HepG2 (cell line): ENCODE results near the gene CACNG4. TPM values are rescaled to one million over a fixed set of nuclear protein-coding genes. Genes with fewer than 3 reads are reported as not detected.

Experiments
- ATAC-seq: fragments of 200-7000 bp; cut with Tn5 transposase; 3 replicates; pipeline ENCODE4 v1.9.1; 2020; ENCODE audit warnings: mild to moderate bottlenecking, moderate library complexity
- BruUV-seq: library from RNA; stranded (reverse); fragments of 400-500 nt; replicated peaks from 2 replicates; lab custom pipeline; 2021; lab: Mats Ljungman, UMichigan
- CTCF ChIA-PET: fragments of 300-600 bp; formaldehyde crosslinking; extraction: SDS; loops from one replicate; lab custom pipeline; 2021; ENCODE audit warnings: low total read pairs, inconsistent platforms, low intra/inter-chr PET ratio; lab: Yijun Ruan, JAX
- POLR2A ChIA-PET: fragments of 350-600 bp; sonication (Branson Sonifier 250); formaldehyde crosslinking; loops from one replicate; lab custom pipeline; 2020; ENCODE audit warnings: antibody characterized with exemption, inconsistent platforms; lab: Yijun Ruan, JAX
- DNase-seq: peaks from one replicate; pipeline ENCODE4 v3.0.0-alpha.2; 2015; ENCODE audit warnings: low spot score
- FAIRE-seq: peaks from 3 replicates; lab custom pipeline; 2011; peaks lifted over from hg19 to GRCh38; lab: Jason Lieb, UNC
- H2AFZ ChIP-seq: one replicate; pipeline ENCODE4 v1.6.1; 2011; ENCODE audit warnings: low read length, inconsistent platforms
- H3K27ac ChIP-seq: fragments of 300-600 bp; 3 replicates; pipeline ENCODE4 v1.8.0; 2011; ENCODE audit warnings: mixed run types, mild to moderate bottlenecking, mixed read lengths, low read length, inconsistent platforms; ENCODE audit not compliant: insufficient read depth; ENCODE audit errors: extremely low read length
- H3K27me3 ChIP-seq, 2 experiments: fragments of 200-600 bp in 1 of 2; 2 replicates in 1 of 2; 3 replicates in 1 of 2; pipeline versions ENCODE4 v1.6.0 to v1.8.0; 2011; ENCODE audit warnings: low read length in 2 of 2, mild to moderate bottlenecking in 2 of 2, moderate library complexity in 2 of 2, inconsistent platforms in 1 of 2; ENCODE audit not compliant: insufficient read depth in 2 of 2, control insufficient read depth in 1 of 2
- H3K36me3 ChIP-seq, 2 experiments: fragments of 200-600 bp in 1 of 2; replicated peaks in 1 of 2; 2 replicates in 1 of 2; 3 replicates in 1 of 2; pipeline versions ENCODE4 v1.5.1 to v1.8.0; 2011; ENCODE audit warnings: low read length in 2 of 2, inconsistent platforms in 1 of 2; ENCODE audit not compliant: insufficient read depth in 2 of 2, control insufficient read depth in 1 of 2
- H3K4me1 ChIP-seq: 2 replicates; pipeline ENCODE4 v1.5.1; 2012; ENCODE audit warnings: low read length, inconsistent platforms; ENCODE audit not compliant: insufficient read depth
- H3K4me2 ChIP-seq: 2 replicates; pipeline ENCODE4 v1.6.0; 2011; ENCODE audit warnings: low read depth, low read length, inconsistent platforms
- H3K4me3 ChIP-seq, 3 experiments: fragments of 200-600 bp in 1 of 3; sonication (generic), shearing (Covaris generic) in 1 of 3; replicated peaks in 1 of 3; 2 replicates each; pipeline ENCODE4 v1.5.1; 2011 to 2016; ENCODE audit warnings: low read length in 3 of 3, inconsistent platforms in 2 of 3, low read depth in 2 of 3, mild to moderate bottlenecking in 2 of 3, control low read depth in 1 of 3, mixed read lengths in 1 of 3; ENCODE audit not compliant: insufficient read depth in 1 of 3
- H3K79me2 ChIP-seq: one replicate; pipeline ENCODE4 v1.6.1; 2011; ENCODE audit warnings: low read length, inconsistent platforms; ENCODE audit not compliant: insufficient read depth
- H3K9ac ChIP-seq: 2 replicates; pipeline ENCODE4 v1.6.0; 2011; ENCODE audit warnings: mild to moderate bottlenecking, low read depth, low read length, inconsistent platforms; ENCODE audit not compliant: insufficient read depth
- H3K9me3 ChIP-seq: 2 replicates; pipeline ENCODE4 v1.5.1; 2012; ENCODE audit warnings: mild to moderate bottlenecking, low read length
- H4K20me1 ChIP-seq: 2 replicates; pipeline ENCODE4 v1.6.0; 2011; ENCODE audit warnings: inconsistent platforms, mild to moderate bottlenecking, low read length, moderate library complexity; ENCODE audit not compliant: insufficient read depth
- AGO1 ChIP-seq: fragments of 200-400 bp; formaldehyde crosslinking; IDR thresholded peaks from 2 replicates; pipeline ENCODE4 v1.6.1; 2017; ENCODE audit warnings: mild to moderate bottlenecking, low read depth, low read length, moderate library complexity; ENCODE audit not compliant: poor library complexity, severe bottlenecking
- MIXL1 ChIP-seq: IDR thresholded peaks from 2 replicates; pipeline ENCODE4 v1.6.1; 2016
- NCOA2 ChIP-seq: sonication (generic); formaldehyde crosslinking; IDR thresholded peaks from 2 replicates; pipeline ENCODE4 v1.8.0; 2022; ENCODE audit warnings: inconsistent platforms
- TERF1 ChIP-seq: sonication (generic); formaldehyde crosslinking; IDR thresholded peaks from 2 replicates; pipeline ENCODE4 v1.8.0; 2022; ENCODE audit warnings: mild to moderate bottlenecking, missing genetic modification reagents, moderate library complexity
- ZFP36 ChIP-seq: fragments of 150-350 bp; IDR thresholded peaks from 2 replicates; pipeline ENCODE4 v1.6.1; 2018; ENCODE audit warnings: borderline replicate concordance, low read length, low read depth; ENCODE audit not compliant: partially characterized antibody
- ZFP90 ChIP-seq: sonication (generic); formaldehyde crosslinking; IDR thresholded peaks from 2 replicates; pipeline ENCODE4 v1.8.0; 2022; ENCODE audit warnings: missing genetic modification reagents, mild to moderate bottlenecking, inconsistent platforms, borderline replicate concordance
- ZGPAT ChIP-seq: IDR thresholded peaks from 2 replicates; pipeline ENCODE4 v1.6.1; 2016; ENCODE audit warnings: mild to moderate bottlenecking
- ZNF296 ChIP-seq: sonication (generic); formaldehyde crosslinking; conservative IDR thresholded peaks from 2 replicates; pipeline ENCODE4 v1.5.0; 2020; ENCODE audit warnings: mild to moderate bottlenecking, missing genetic modification reagents
- ZNF30 ChIP-seq: sonication (generic); formaldehyde crosslinking; IDR thresholded peaks from 2 replicates; pipeline ENCODE4 v1.5.0; 2020; ENCODE audit warnings: mild to moderate bottlenecking, missing genetic modification reagents
- ZNF331 ChIP-seq: sonication (generic); formaldehyde crosslinking; IDR thresholded peaks from 2 replicates; pipeline ENCODE4 v1.4.0; 2020; ENCODE audit warnings: missing genetic modification reagents
- ZNF562 ChIP-seq: sonication (generic); formaldehyde crosslinking; IDR thresholded peaks from 2 replicates; pipeline ENCODE4 v1.8.0; 2022; ENCODE audit warnings: missing genetic modification reagents, borderline replicate concordance
- ZXDC ChIP-seq: sonication (generic); formaldehyde crosslinking; IDR thresholded peaks from 2 replicates; pipeline ENCODE4 v1.5.0; 2020; ENCODE audit warnings: mild to moderate bottlenecking, missing genetic modification reagents
- WGBS: methylation state at CpG from one replicate; pipeline ENCODE4 v1.1.6; 2017; ENCODE audit warnings: low lambda C conversion rate; 5-methylcytosine and 5-hydroxymethylcytosine counted together
- in situ Hi-C: cut with HindIII; loops from 2 replicates; pipeline ENCODE4 v1.10.0; 2017; ENCODE audit warnings: low pct_unique_long_range_greater_than_20kb; ENCODE audit not compliant: extremely low pct_ligation_motif_present
- intact Hi-C: fragments of 100-400 bp; cut with micrococcal nuclease; formaldehyde crosslinking; loops from one replicate; pipeline ENCODE4 v1.10.0; 2022; ENCODE audit not compliant: unreplicated experiment
- polyA plus RNA-seq, 8 experiments: library from polyadenylated mRNA; depleted of rRNA in 3 of 8; stranded (reverse) in 7 of 8; unstranded in 1 of 8; fragments of >200 nt; fragmentation: Illumina TruSeq in 4 of 8; extraction: Trizol in 4 of 8; gene quantifications; 2 replicates each; pipeline versions ENCODE4 v1.2.1 to v1.2.3, GENCODE V29; 2011 to 2016; ENCODE audit warnings: low read depth in 4 of 8, missing spikeins in 1 of 8, mixed read lengths in 1 of 8; ENCODE audit not compliant: insufficient read depth in 1 of 8
- total RNA-seq, 5 experiments: library from RNA; depleted of rRNA; stranded (reverse); fragments of >200 nt; fragmentation: Illumina TruSeq; extraction: Trizol; gene quantifications; 2 replicates each; pipeline ENCODE4 v1.2.3, GENCODE V29; 2016; ENCODE audit warnings: low read depth in 1 of 5

Gene CACNG4
- total and polyA plus RNA-seq, 2 of the 13 experiments (the other 11 are each of a cell fraction or from before 2014, with no cell fraction given), result 0.09 TPM

GRCh38 chr17:66947311-66947710, 17.2 kb upstream of the CACNG4 start:
- Histone ChIP-seq H3K9ac (no peak overlapping the region), H3K9me3 (no peaks in the 10 kb centered on the region), H4K20me1 (no peaks in the 10 kb centered on the region), H3K27me3 (peaks cover 2 to 59% of the 10 kb centered on the region in 2 experiments; a peak in 4 of 5 replicates), H3K27ac (no peak overlapping the region), H3K4me3 (no peak overlapping the region), H3K4me1 (peaks cover 30% of the 10 kb centered on the region), H3K4me2 (no peak overlapping the region), H3K79me2 (no peaks in the 10 kb centered on the region), H3K36me3 (no peaks in the 10 kb centered on the region), H2AFZ (no peak overlapping the region)
- BruUV-seq, result no TSS peak
- in situ Hi-C loops, result no loop called here
- FAIRE-seq (no peak), ATAC-seq (no peak), DNase-seq (no peak)
- WGBS, result 50% methylated on average over 3 of the region's 6 CpGs
- intact Hi-C loops, result no loop called here
- ChIA-PET CTCF (no interaction called here), POLR2A (no interaction called here)
- TF ChIP-seq MIXL1 (CRISPR knock-in tag) (no peak), ZNF331 (CRISPR knock-in tag) (no peak), ZXDC (CRISPR knock-in tag) (no peak), ZNF296 (CRISPR knock-in tag) (no peak), TERF1 (CRISPR knock-in tag) (no peak), ZGPAT (CRISPR knock-in tag) (no peak), AGO1 (no peak), ZNF562 (CRISPR knock-in tag) (no peak), ZFP36 (no peak), ZNF30 (no peak), NCOA2 (CRISPR knock-in tag) (no peak), ZFP90 (CRISPR knock-in tag) (no peak)
